Colon (tissue), 2 donors: Measurements from ENCODE around the gene NR1H3.
"Not testable (repeated sequence)": the region's sequence is repeated elsewhere in the genome, so short reads cannot be mapped to it uniquely, and the experiment has no call there.

ENCODE experiments used
- FAIRE-seq: peaks from 2 replicates; lab custom pipeline; 2012; peaks lifted over from hg19 to GRCh38; lab: Jason Lieb, UNC
- donor health status: control.
- donor health status: control.

Gene NR1H3

GRCh38 chr11:47306484-47306844 lies 48.7 kb downstream of the NR1H3 start:
- no peak for FAIRE-seq

- no peak for FAIRE-seq
Measured at GRCh38 chr11:47308050-47308823, 50.4 kb downstream of the NR1H3 start.

- FAIRE-seq: no peak
Measured at GRCh38 chr11:47314992-47315391, 57.2 kb downstream of the NR1H3 start.

GRCh38 chr11:47316501-47316900 lies 58.7 kb downstream of the NR1H3 start:
- not testable (repeated sequence) for FAIRE-seq

GRCh38 chr11:47317064-47317828 lies 59.5 kb downstream of the NR1H3 start:
- FAIRE-seq: no peak

- FAIRE-seq: no peak
Measured at GRCh38 chr11:47318166-47318565, 60.4 kb downstream of the NR1H3 start.
